Mesendoderm (in vitro differentiated cells): ENCODE results near the gene NKX1-2.

Experiments used
- DNase-seq: peaks from one replicate; pipeline ENCODE4 v3.0.0; 2013
- H2AK5ac ChIP-seq: 2 replicates; pipeline ENCODE4 v1.6.1; 2013; ENCODE audit warnings: low read length, inconsistent platforms
- H2BK120ac ChIP-seq: 2 replicates; pipeline ENCODE4 v1.6.1; 2013; ENCODE audit warnings: low read depth, mild to moderate bottlenecking, low read length, moderate library complexity, mixed read lengths
- H2BK15ac ChIP-seq: replicated peaks from 2 replicates; pipeline ENCODE4 v1.6.1; 2013; ENCODE audit warnings: low read depth, mild to moderate bottlenecking, moderate library complexity
- H2BK5ac ChIP-seq: 2 replicates; pipeline ENCODE4 v1.6.1; 2013; ENCODE audit warnings: low read length, inconsistent platforms
- H3K18ac ChIP-seq: 2 replicates; pipeline ENCODE4 v1.6.1; 2013; ENCODE audit warnings: mild to moderate bottlenecking, low read length, mixed read lengths
- H3K23ac ChIP-seq: one replicate; pipeline ENCODE4 v1.6.1; 2013; ENCODE audit warnings: low read length
- H3K27ac ChIP-seq: 2 replicates; pipeline ENCODE4 v1.5.1; 2013; ENCODE audit warnings: low read depth, mild to moderate bottlenecking, inconsistent platforms, low read length, moderate library complexity
- H3K27me3 ChIP-seq: 2 replicates; pipeline ENCODE4 v1.6.1; 2013; ENCODE audit warnings: low read length, control low read depth, mild to moderate bottlenecking, inconsistent platforms; ENCODE audit not compliant: insufficient read depth, poor library complexity
- H3K36me3 ChIP-seq: 2 replicates; pipeline ENCODE4 v1.6.1; 2013; ENCODE audit warnings: low read length, inconsistent platforms; ENCODE audit not compliant: control insufficient read depth, insufficient read depth
- H3K4ac ChIP-seq: one replicate; pipeline ENCODE4 v1.6.1; 2013; ENCODE audit warnings: low read depth, mild to moderate bottlenecking, low read length, moderate library complexity
- H3K4me1 ChIP-seq: 2 replicates; pipeline ENCODE4 v1.6.1; 2013; ENCODE audit warnings: low read depth, low read length, inconsistent platforms; ENCODE audit not compliant: control insufficient read depth
- H3K4me2 ChIP-seq: 2 replicates; pipeline ENCODE4 v1.6.1; 2013; ENCODE audit warnings: low read length
- H3K4me3 ChIP-seq: 2 replicates; pipeline ENCODE4 v1.5.1; 2013; ENCODE audit warnings: mild to moderate bottlenecking, low read length
- H3K56ac ChIP-seq: one replicate; pipeline ENCODE4 v1.6.1; 2013; ENCODE audit warnings: low read length
- H3K79me1 ChIP-seq: 2 replicates; pipeline ENCODE4 v1.6.1; 2013; ENCODE audit warnings: low read length, inconsistent platforms
- H3K79me2 ChIP-seq: 2 replicates; pipeline ENCODE4 v1.6.1; 2013; ENCODE audit warnings: mild to moderate bottlenecking, low read length; ENCODE audit not compliant: control insufficient read depth, insufficient read depth
- H3K9ac ChIP-seq: 2 replicates; pipeline ENCODE4 v1.6.1; 2013; ENCODE audit warnings: low read length, inconsistent platforms
- H4K5ac ChIP-seq: one replicate; pipeline ENCODE4 v1.6.1; 2013; ENCODE audit warnings: low read length
- H4K8ac ChIP-seq: one replicate; pipeline ENCODE4 v1.6.1; 2013; ENCODE audit warnings: low read depth, mild to moderate bottlenecking, control low read depth, low read length, moderate library complexity
- WGBS: extraction: QIAGEN DNeasy Blood & Tissue Kit; methylation state at CpG from one replicate; pipeline ENCODE4 v1.1.7; 2013; ENCODE audit warnings: low lambda C conversion rate, missing lambda C conversion rate; ENCODE audit not compliant: insufficient coverage; ENCODE audit errors: extremely low coverage; 5-methylcytosine and 5-hydroxymethylcytosine counted together

The NKX1-2 gene

DNA sequence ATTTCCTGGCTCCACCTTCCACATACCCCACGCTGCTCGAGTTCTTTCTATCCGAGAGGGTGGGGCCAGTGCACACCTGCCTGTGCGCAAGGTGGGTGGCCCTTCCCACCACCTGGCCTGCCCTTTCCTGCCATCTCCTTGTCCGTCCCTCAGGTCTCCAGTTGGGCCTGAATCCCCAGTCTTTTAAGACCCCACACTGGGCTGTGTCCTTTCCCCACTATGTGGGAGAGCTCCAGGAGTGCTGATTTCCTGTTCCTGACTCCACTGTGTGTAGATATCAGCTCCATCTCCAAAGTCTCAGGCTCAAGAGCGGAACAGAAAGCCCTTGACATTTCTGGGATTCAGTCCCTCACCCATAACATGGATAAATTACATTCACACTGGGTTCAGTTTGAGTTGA lies 31.9 kb upstream of the NKX1-2 start:
- no peak overlapping the region for H3K23ac ChIP-seq
- no peak overlapping the region for H3K4me3 ChIP-seq
- H3K18ac ChIP-seq: no peak overlapping the region
- no peak for DNase-seq
- H2BK5ac ChIP-seq: no peak overlapping the region
- no peaks in the 10 kb centered on the region for H3K36me3 ChIP-seq
- no peak overlapping the region for H2AK5ac ChIP-seq
- no peak overlapping the region for H3K4ac ChIP-seq
- no peaks in the 10 kb centered on the region for H3K79me2 ChIP-seq
- no CpG with 5 or more reads among the region's 6 CpGs for WGBS
- no peak overlapping the region for H3K9ac ChIP-seq
- no peak overlapping the region for H3K4me2 ChIP-seq
- H3K79me1 ChIP-seq: no peaks in the 10 kb centered on the region
- H4K5ac ChIP-seq: no peak overlapping the region
- H3K56ac ChIP-seq: no peak overlapping the region
- H3K27me3 ChIP-seq: no peaks in the 10 kb centered on the region
- H4K8ac ChIP-seq: no peak overlapping the region
- no peak overlapping the region for H3K27ac ChIP-seq
- peaks cover 3% of the 10 kb centered on the region for H3K4me1 ChIP-seq
- H2BK15ac ChIP-seq: no peak overlapping the region
- H2BK120ac ChIP-seq: no peak overlapping the region

DNA sequence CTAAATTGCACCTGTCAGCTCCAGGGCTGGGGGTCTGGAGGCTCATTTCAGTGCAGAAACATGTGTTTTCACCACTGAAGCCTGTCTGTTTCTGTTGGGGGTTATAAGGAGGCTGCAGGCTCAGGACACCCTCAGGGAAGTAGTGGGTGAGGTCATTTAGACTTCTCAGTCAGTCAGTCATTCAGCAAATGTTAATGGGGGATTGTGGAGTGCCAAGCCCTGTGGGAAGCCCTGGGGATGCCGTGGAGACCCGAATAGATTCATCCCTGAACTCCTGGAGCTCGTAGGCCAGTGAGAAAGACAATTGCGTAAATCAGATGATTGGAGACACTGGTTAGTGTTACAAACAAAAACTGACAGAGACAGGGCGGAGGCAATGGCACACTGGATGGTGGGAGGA lies 31.0 kb upstream of the NKX1-2 start:
- Histone ChIP-seq H2BK5ac (no peak overlapping the region), H3K18ac (no peak overlapping the region), H2BK120ac (no peak overlapping the region), H3K4me2 (no peak overlapping the region), H3K27me3 (no peaks in the 10 kb centered on the region), H3K4me1 (peaks cover 3% of the 10 kb centered on the region), H3K4me3 (no peak overlapping the region), H3K4ac (no peak overlapping the region), H4K8ac (no peak overlapping the region), H3K79me2 (no peaks in the 10 kb centered on the region), H3K56ac (no peak overlapping the region), H3K36me3 (no peaks in the 10 kb centered on the region), H4K5ac (no peak overlapping the region), H3K27ac (no peak overlapping the region), H2BK15ac (no peak overlapping the region), H2AK5ac (no peak overlapping the region), H3K23ac (no peak overlapping the region), H3K79me1 (no peaks in the 10 kb centered on the region), H3K9ac (no peak overlapping the region)
- peak; percentile 57 for DNase-seq
- WGBS: no CpG with 5 or more reads among the region's 5 CpGs

DNA sequence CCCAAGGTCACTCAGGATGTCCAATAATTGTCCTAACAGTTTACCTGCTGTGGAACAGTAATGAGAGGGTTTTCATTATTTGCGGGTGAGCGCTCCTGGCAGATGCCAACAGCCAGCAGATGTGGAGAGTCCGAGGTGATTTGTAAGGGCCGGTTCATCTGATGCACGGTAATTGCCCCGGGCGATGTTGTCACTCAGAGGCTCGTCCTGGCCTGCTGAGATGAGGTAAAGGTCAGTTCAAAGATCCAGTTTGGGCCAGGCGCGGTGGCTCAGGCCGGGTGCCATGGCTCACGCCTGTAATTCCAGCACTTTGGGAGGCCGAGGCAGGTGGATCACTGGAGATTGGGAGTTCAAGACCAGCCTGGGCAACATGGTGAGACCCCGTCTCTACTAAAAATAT lies 28.7 kb upstream of the NKX1-2 start:
- Histone ChIP-seq H3K4me1 (peaks cover 3% of the 10 kb centered on the region), H3K36me3 (no peaks in the 10 kb centered on the region), H4K8ac (no peak overlapping the region), H3K9ac (no peak overlapping the region), H3K4me2 (no peak overlapping the region), H3K27ac (no peak overlapping the region), H3K18ac (no peak overlapping the region), H3K79me1 (no peaks in the 10 kb centered on the region), H2BK5ac (no peak overlapping the region), H2AK5ac (no peak overlapping the region), H3K79me2 (no peaks in the 10 kb centered on the region), H3K23ac (no peak overlapping the region), H3K27me3 (no peaks in the 10 kb centered on the region), H3K56ac (no peak overlapping the region), H2BK15ac (no peak overlapping the region), H3K4ac (no peak overlapping the region), H3K4me3 (no peak overlapping the region), H4K5ac (no peak overlapping the region), H2BK120ac (no peak overlapping the region)
- WGBS: no CpG with 5 or more reads among the region's 14 CpGs
- DNase-seq: no peak

DNA sequence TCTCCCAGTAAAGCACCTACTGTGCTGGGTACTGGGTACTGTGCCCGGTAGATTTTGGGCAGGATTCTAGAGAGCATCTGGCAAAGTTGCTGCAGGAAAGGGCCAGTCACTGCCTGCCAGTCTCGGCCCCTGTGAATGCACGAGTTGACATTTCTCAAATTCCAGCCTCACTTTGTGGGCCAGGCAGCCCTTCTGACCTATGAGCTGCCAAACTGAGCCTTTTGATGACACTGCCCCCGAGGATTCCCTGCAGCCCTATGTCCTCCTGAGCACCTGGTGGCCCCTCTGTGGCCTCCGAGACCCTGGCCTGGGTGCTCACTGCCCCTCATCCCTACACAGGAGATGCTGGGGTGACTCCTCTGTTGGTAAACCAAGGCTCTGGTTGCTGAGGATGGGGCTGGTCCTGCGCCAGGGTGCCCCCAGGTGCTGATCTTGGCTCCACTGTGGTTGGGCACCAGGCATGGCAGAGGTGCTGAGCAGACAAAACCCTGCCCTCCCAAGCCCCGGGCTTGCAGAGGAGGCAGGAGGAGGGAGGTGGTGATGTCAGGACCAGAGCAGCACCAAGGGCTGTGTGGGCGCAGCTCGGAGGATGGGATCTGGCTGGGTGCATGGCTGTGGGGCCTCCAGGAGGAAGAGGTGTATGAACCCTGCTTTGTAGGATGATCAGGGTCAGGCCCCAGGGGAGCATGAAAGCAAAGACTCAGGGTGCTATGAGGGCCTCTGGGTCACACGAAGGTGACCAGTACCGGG lies 28.0 kb upstream of the NKX1-2 start:
- no peak overlapping the region for H2BK5ac ChIP-seq
- no peaks in the 10 kb centered on the region for H3K27me3 ChIP-seq
- no CpG with 5 or more reads among the region's 11 CpGs for WGBS

DNA sequence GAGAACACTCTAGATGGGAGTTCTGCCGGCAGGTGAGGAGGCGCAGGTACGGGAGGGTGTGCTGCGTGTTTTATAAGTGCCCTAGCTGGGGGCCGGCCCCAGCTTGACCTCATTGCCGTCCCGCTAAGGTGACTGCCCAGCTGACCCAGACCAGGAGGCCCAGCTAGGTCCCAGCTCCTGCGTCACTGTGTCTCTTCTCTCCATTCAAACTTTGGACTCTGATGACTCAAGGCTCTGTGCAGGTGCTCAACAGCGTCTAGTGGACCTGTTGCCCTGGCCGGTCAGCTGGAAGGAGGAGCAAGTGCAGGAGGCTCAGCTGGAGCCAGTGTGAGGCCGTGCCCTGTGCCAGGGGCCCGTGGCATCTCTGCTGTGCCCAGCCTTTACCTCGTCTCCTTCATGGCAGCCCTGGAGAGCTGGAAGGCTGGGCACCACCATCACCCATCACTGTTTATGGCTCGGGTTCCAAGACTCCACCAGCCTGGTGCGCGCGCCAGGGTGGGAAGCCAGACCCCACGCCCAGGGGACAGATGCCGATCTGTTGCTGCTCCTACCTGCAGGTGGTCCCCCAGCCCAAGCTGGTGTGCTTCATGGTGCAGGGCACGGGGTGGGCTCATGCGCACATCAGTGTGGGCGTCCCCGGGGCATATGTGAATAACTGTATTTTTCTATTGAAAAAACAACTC lies 26.3 kb upstream of the NKX1-2 start:
- no peak overlapping the region for H2BK120ac ChIP-seq
- H2AK5ac ChIP-seq: no peak overlapping the region
- H4K5ac ChIP-seq: no peak overlapping the region
- H3K27ac ChIP-seq: no peak overlapping the region
- no peak overlapping the region for H3K4ac ChIP-seq
- WGBS: no CpG with 5 or more reads among the region's 23 CpGs
- no peak overlapping the region for H3K9ac ChIP-seq
- no peak for DNase-seq
- no peaks in the 10 kb centered on the region for H3K79me2 ChIP-seq
- no peak overlapping the region for H3K4me3 ChIP-seq
- no peak overlapping the region for H2BK15ac ChIP-seq
- no peak overlapping the region for H3K18ac ChIP-seq
- H4K8ac ChIP-seq: no peak overlapping the region
- H3K79me1 ChIP-seq: no peaks in the 10 kb centered on the region
- no peaks in the 10 kb centered on the region for H3K4me1 ChIP-seq
- H2BK5ac ChIP-seq: no peak overlapping the region
- no peaks in the 10 kb centered on the region for H3K27me3 ChIP-seq
- H3K36me3 ChIP-seq: no peaks in the 10 kb centered on the region
- no peak overlapping the region for H3K23ac ChIP-seq
- H3K56ac ChIP-seq: no peak overlapping the region
- H3K4me2 ChIP-seq: no peak overlapping the region

More for the DNA sequence above, 28.0 kb upstream of the NKX1-2 start:
- H3K36me3 ChIP-seq: no peaks in the 10 kb centered on the region
- no peak overlapping the region for H4K5ac ChIP-seq
- no peak overlapping the region for H3K18ac ChIP-seq
- DNase-seq: peak; percentile 82
- no peaks in the 10 kb centered on the region for H3K79me2 ChIP-seq
- no peak overlapping the region for H3K4ac ChIP-seq
- H3K27ac ChIP-seq: no peak overlapping the region
- no peak overlapping the region for H3K4me2 ChIP-seq
- H3K56ac ChIP-seq: no peak overlapping the region
- no peak overlapping the region for H2BK15ac ChIP-seq
- no peak overlapping the region for H3K4me3 ChIP-seq
- no peak overlapping the region for H2AK5ac ChIP-seq
- no peak overlapping the region for H3K9ac ChIP-seq
- H3K23ac ChIP-seq: no peak overlapping the region
- H4K8ac ChIP-seq: no peak overlapping the region
- peaks cover 3% of the 10 kb centered on the region for H3K4me1 ChIP-seq
- H2BK120ac ChIP-seq: no peak overlapping the region
- no peaks in the 10 kb centered on the region for H3K79me1 ChIP-seq
